H1 (cell line): ENCODE data around the gene CRISPLD2.

ENCODE experiments used
- CBX5 ChIP-seq: fragments of 300-800, 300-1000 bp; sonication (generic); IDR thresholded peaks from 2 replicates; pipeline ENCODE4 v1.7.1; 2016; ENCODE audit warnings: antibody characterized with exemption, low read length, low read depth
- CEBPB ChIP-seq: IDR thresholded peaks from 2 replicates; pipeline ENCODE4 v1.6.1; 2012; ENCODE audit warnings: low read depth, low read length
- CHD2 ChIP-seq: IDR thresholded peaks from 2 replicates; pipeline ENCODE4 v1.6.1; 2012; ENCODE audit warnings: low read length, improper control_type of control experiment
- CTCF ChIP-seq, 3 experiments: IDR thresholded peaks; 1 replicate in 2 of 3; 2 replicates in 1 of 3; pipeline versions ENCODE4 v1.5.1 to v1.6.1; 2011; ENCODE audit warnings: low read length in 3 of 3, mild to moderate bottlenecking in 3 of 3, inconsistent platforms in 2 of 3, low read depth in 1 of 3, moderate library complexity in 1 of 3; ENCODE audit not compliant: insufficient read depth in 1 of 3; ENCODE audit errors: control extremely low read depth in 1 of 3
- FOSL1 ChIP-seq: IDR thresholded peaks from 2 replicates; pipeline ENCODE4 v1.6.1; 2011; ENCODE audit warnings: mild to moderate bottlenecking, low read depth, low read length, moderate library complexity; ENCODE audit not compliant: insufficient read depth
- MAX ChIP-seq: IDR thresholded peaks from 2 replicates; pipeline ENCODE4 v1.6.1; 2012; ENCODE audit warnings: inconsistent platforms
- POLR2A ChIP-seq, 2 experiments: IDR thresholded peaks; 1 replicate in 1 of 2; 2 replicates in 1 of 2; pipeline ENCODE4 v1.6.1; 2011; ENCODE audit warnings: low read depth in 2 of 2, low read length in 2 of 2, mild to moderate bottlenecking in 2 of 2; ENCODE audit errors: control extremely low read depth in 1 of 2
- POLR2AphosphoS5 ChIP-seq: IDR thresholded peaks from 2 replicates; pipeline ENCODE4 v1.6.1; 2011; ENCODE audit warnings: low read depth, low read length
- SP4 ChIP-seq: IDR thresholded peaks from 2 replicates; pipeline ENCODE4 v1.6.1; 2012; ENCODE audit warnings: low read length, inconsistent platforms
- SRF ChIP-seq: IDR thresholded peaks from 2 replicates; pipeline ENCODE4 v1.6.1; 2011; ENCODE audit warnings: mild to moderate bottlenecking, low read depth, low read length, moderate library complexity
- ZNF274 ChIP-seq: IDR thresholded peaks from 2 replicates; pipeline ENCODE4 v1.7.0; 2012; ENCODE audit warnings: low read length, borderline replicate concordance; ENCODE audit errors: extremely low read depth

GRCh38 chr16:84815462-84815861, 4.3 kb upstream of the CRISPLD2 start:
- TF ChIP-seq POLR2A (IDR thresholded peaks at IDR 0.05; ENCODE audit: control extremely low read depth in 1 of 2, low read depth in 2 of 2, low read length in 2 of 2) (no peak), ZNF274 (no peak), CHD2 (no peak), FOSL1 (no peak), CBX5 (no peak), CEBPB (no peak), SRF (no peak), CTCF (IDR thresholded peaks at IDR 0.05; ENCODE audit: control extremely low read depth in 1 of 3, insufficient read depth in 1 of 3, low read depth in 1 of 3, low read length in 3 of 3) (no peak), SP4 (no peak), POLR2AphosphoS5 (no peak), MAX (no peak)
